Smooth muscle cell (in vitro differentiated cells): ENCODE results near the gene LINGO4. TPM values are rescaled to one million over a fixed set of nuclear protein-coding genes. Genes with fewer than 3 reads are reported as not detected.

Experiments used
- DNase-seq: peaks from one replicate; lab custom pipeline; 2025; ENCODE audit not compliant: unreplicated experiment; lab: John Stamatoyannopoulos, UW
- H2AFZ ChIP-seq: fragments of 200-600 bp; sonication (generic); 2 replicates; pipeline ENCODE4 v1.6.0; 2016; ENCODE audit warnings: antibody characterized with exemption, low read depth, mild to moderate bottlenecking
- H3F3A ChIP-seq: fragments of 200-600 bp; sonication (generic); 2 replicates; pipeline ENCODE4 v1.6.0; 2017; ENCODE audit warnings: antibody characterized with exemption, low read depth
- H3K27ac ChIP-seq: fragments of 200-600 bp; sonication (generic); 2 replicates; pipeline ENCODE4 v1.5.1; 2016; ENCODE audit warnings: low read depth, mild to moderate bottlenecking
- H3K27me3 ChIP-seq: fragments of 200-600 bp; sonication (generic); 2 replicates; pipeline ENCODE4 v1.6.1; 2016; ENCODE audit warnings: low read depth, mild to moderate bottlenecking
- H3K36me3 ChIP-seq: fragments of 200-600 bp; sonication (generic); 2 replicates; pipeline ENCODE4 v1.5.1; 2016; ENCODE audit warnings: low read depth
- H3K4me1 ChIP-seq: fragments of 200-600 bp; sonication (generic); 2 replicates; pipeline ENCODE4 v1.5.1; 2016; ENCODE audit warnings: low read depth
- H3K4me2 ChIP-seq: fragments of 200-600 bp; sonication (generic); 2 replicates; pipeline ENCODE4 v1.6.0; 2016; ENCODE audit warnings: mild to moderate bottlenecking
- H3K4me3 ChIP-seq: fragments of 200-600 bp; sonication (generic); 2 replicates; pipeline ENCODE4 v1.5.1; 2016; ENCODE audit warnings: mild to moderate bottlenecking
- H3K79me2 ChIP-seq: fragments of 200-600 bp; sonication (generic); 2 replicates; pipeline ENCODE4 v1.6.0; 2016; ENCODE audit warnings: low read depth, mild to moderate bottlenecking
- H3K9ac ChIP-seq: fragments of 200-600 bp; sonication (generic); 2 replicates; pipeline ENCODE4 v1.6.0; 2016; ENCODE audit warnings: low read depth
- H3K9me3 ChIP-seq: fragments of 200-600 bp; sonication (generic); replicated peaks from 2 replicates; pipeline ENCODE4 v1.5.1; 2016; ENCODE audit warnings: low read depth
- H4K20me1 ChIP-seq: fragments of 200-600 bp; sonication (generic); 2 replicates; pipeline ENCODE4 v1.6.0; 2016; ENCODE audit warnings: low read depth
- CTCF ChIP-seq: fragments of 200-600 bp; sonication (generic); IDR thresholded peaks from 2 replicates; pipeline ENCODE4 v1.5.1; 2017; ENCODE audit warnings: borderline replicate concordance, mild to moderate bottlenecking, antibody characterized with exemption; ENCODE audit not compliant: insufficient read depth, poor library complexity, severe bottlenecking
- WGBS: methylation state at CpG from one replicate; pipeline ENCODE4 v1.1.7; 2016; ENCODE audit warnings: low lambda C conversion rate; 5-methylcytosine and 5-hydroxymethylcytosine counted together
- polyA plus RNA-seq: library from polyadenylated mRNA; unstranded; fragments of >200 nt; fragmentation: Nextera tagmentation; extraction: Ambion mirVana; gene quantifications from 2 replicates; pipeline ENCODE4 v1.2.1, GENCODE V29; 2016
- total RNA-seq: library from RNA; depleted of rRNA; stranded (reverse); fragments of >200 nt; gene quantifications from 2 replicates; pipeline ENCODE4 v1.2.3, GENCODE V29; 2014

The LINGO4 gene
- total and polyA plus RNA-seq, 2 experiments from 2014 or later = not detected

- no peak overlapping the region for H3K9ac ChIP-seq
- no peaks in the 10 kb centered on the region for H4K20me1 ChIP-seq
- DNase-seq = no peak
- H3K4me3 ChIP-seq = no peak overlapping the region
- H3K36me3 ChIP-seq = no peaks in the 10 kb centered on the region
- peaks cover 4% of the 10 kb centered on the region for H3F3A ChIP-seq
- WGBS = 93% methylated on average over 2 of the region's 2 CpGs
- peaks cover 12% of the 10 kb centered on the region for H3K4me1 ChIP-seq
- H3K4me2 ChIP-seq = no peak overlapping the region
- TF ChIP-seq CTCF = no peak
- no peak overlapping the region for H2AFZ ChIP-seq
- H3K27ac ChIP-seq = no peak overlapping the region
- H3K79me2 ChIP-seq = no peaks in the 10 kb centered on the region
- no peaks in the 10 kb centered on the region for H3K9me3 ChIP-seq
- H3K27me3 ChIP-seq = peaks cover 12% of the 10 kb centered on the region
Measured at GRCh38 chr1:151843398-151843797, 38.2 kb upstream of the LINGO4 start.

- WGBS = 23% methylated on average over 2 of the region's 2 CpGs
- H3K4me1 ChIP-seq = peaks cover 5% of the 10 kb centered on the region
- DNase-seq = no peak
Measured at GRCh38 chr1:151841141-151841540, 35.9 kb upstream of the LINGO4 start.

GRCh38 chr1:151840421-151840820 lies 35.2 kb upstream of the LINGO4 start:
- TF ChIP-seq CTCF = no peak
- DNase-seq = no peak
- Histone ChIP-seq H3K4me1 (peaks cover 3% of the 10 kb centered on the region), H3K27ac (peak overlapping the region; percentile 25), H3K9me3 (no peaks in the 10 kb centered on the region), H3F3A (peaks cover 5% of the 10 kb centered on the region), H3K4me2 (peak overlapping the region; percentile 92), H4K20me1 (no peaks in the 10 kb centered on the region), H3K79me2 (no peaks in the 10 kb centered on the region), H3K4me3 (peak overlapping the region; percentile 41), H3K27me3 (peaks cover 29% of the 10 kb centered on the region), H3K36me3 (no peaks in the 10 kb centered on the region), H3K9ac (no peak overlapping the region), H2AFZ (no peak overlapping the region)

More at GRCh38 chr1:151841141-151841540, 35.9 kb upstream of the LINGO4 start:
- Histone ChIP-seq H3K36me3 (no peaks in the 10 kb centered on the region), H3K27me3 (peaks cover 29% of the 10 kb centered on the region), H3K4me2 (peak overlapping the region; percentile 92), H3K4me3 (no peak overlapping the region), H3K27ac (peak overlapping the region; percentile 3), H3K9ac (no peak overlapping the region), H3K9me3 (no peaks in the 10 kb centered on the region), H3F3A (peaks cover 5% of the 10 kb centered on the region), H2AFZ (no peak overlapping the region), H4K20me1 (no peaks in the 10 kb centered on the region), H3K79me2 (no peaks in the 10 kb centered on the region)
- TF ChIP-seq CTCF = no peak
